Putamen (tissue), 1 donor: ENCODE measurements around the gene NMUR1.

ENCODE experiments used
- DNase-seq: peaks from one replicate; pipeline ENCODE4 v3.0.0-alpha.2; 2016; ENCODE audit warnings: low spot score

Gene NMUR1

GRCh38 chr2:231552752-231553151 is 22.5 kb upstream of the NMUR1 start:
- DNase-seq: no peak

GRCh38 chr2:231549446-231550239 is 19.4 kb upstream of the NMUR1 start:
- no peak for DNase-seq

GRCh38 chr2:231548752-231549151 is 18.5 kb upstream of the NMUR1 start:
- DNase-seq: no peak

DNA sequence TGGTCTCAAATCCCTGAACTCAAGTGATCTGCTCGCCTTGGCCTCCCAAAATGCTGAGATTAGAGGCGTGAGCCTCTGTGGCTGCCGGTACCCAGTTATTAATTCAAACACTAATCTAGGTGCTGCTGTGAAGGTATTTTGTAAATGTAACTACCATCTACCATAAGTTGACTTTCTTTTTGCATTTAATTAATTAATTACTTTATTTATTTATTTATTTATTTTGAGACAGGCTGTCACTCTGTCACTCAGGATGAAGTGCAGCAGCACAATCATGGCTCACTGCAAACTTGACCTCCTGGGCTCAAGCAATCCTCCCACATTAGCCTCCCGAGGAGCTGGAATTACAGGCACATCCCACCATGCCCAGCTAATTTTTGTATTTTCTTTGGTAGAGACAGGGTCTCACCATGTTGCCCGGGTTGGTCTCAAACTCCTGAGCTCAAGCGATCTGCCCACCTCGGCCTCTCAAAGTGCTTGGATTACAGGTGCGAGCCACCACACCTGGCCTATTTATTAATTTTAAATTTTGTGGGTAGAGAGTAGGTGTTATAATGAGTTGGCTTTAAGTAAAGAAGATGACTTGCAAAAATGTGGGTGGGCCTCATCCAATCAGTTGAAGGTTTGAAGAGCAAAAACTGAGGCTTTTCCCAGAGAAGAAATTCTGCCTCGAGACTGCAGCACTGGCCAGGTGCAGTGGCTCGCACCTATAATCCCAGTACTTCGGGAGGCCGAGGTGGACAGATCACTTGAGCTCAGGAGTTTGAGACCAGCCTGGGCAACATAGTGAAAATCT is 17.3 kb upstream of the NMUR1 start:
- no peak for DNase-seq

DNA sequence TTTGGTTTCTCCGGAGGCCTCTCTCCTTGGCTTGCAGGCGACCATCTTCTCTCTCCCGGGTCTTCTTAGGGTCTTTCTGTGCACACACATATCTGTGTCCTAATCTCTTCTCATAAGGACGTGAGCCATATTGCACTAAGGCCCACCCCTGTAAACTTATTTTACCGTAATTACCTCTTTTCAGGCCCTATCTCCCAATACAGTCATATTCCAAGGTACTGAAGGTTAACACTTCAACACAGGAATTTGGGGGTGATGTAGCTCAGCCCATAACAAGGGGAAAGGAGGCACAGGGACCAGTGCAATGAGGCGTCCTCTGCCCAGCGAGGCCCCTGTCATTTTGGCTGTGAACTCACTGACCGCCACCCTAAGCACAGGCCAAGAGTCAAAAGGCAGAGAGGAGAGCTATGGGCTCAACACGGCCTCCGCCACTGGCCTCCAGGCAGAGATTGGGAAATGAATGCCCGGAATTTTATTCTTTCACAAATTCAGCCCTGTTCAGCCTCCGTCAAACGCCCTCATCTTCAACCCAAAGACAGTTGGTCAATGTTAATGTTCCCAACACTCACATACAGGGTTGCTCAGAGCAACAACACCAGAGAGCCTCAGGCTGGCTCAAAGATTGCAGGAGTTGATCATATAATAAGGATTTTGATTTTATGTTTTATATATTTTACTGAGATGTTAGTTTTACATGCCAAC is 15.9 kb upstream of the NMUR1 start:
- no peak for DNase-seq

- no peak for DNase-seq
These were observed 15.1 kb upstream of the NMUR1 start for GRCh38 chr2:231545105-231545902.

DNA sequence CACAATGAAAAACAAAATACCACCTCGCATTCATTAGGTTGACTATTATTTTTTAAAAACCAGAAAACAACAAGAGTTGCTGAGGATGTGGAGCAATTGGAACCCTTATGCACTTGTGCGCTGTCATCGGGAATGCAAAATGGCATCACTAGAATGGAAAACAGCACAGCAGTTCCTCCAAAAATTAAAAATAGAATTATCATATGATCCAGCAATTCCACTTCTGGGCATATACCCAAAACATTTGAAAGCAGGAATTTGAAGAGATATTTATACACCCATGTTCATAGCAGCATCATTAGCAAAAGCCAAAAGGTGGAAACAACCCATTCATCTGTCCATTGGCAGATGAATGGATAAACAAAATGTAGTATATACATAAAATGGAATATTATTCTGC is 11.9 kb upstream of the NMUR1 start:
- DNase-seq: no peak

DNA sequence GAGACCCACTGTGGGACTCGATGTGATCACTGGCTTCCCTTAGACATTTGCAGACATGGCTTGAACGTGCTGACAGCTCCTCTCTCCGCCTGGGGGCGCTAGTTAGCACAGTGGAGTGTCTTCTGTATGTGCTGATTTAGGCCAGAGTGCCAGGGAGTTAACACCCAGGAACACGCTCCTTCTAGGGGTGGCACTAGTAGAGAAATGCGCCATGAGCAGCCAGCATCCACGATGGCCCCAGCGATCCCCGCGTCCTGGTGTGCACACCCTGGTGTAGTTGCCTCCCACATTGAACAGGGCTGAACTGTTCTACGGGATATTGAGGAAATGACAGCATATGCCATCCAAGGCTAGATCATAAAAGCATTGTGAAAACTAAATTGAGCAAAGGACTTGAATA is 11.4 kb upstream of the NMUR1 start:
- DNase-seq: no peak

- DNase-seq: no peak
These were observed 9.7 kb upstream of the NMUR1 start for GRCh38 chr2:231539991-231540390.

DNA sequence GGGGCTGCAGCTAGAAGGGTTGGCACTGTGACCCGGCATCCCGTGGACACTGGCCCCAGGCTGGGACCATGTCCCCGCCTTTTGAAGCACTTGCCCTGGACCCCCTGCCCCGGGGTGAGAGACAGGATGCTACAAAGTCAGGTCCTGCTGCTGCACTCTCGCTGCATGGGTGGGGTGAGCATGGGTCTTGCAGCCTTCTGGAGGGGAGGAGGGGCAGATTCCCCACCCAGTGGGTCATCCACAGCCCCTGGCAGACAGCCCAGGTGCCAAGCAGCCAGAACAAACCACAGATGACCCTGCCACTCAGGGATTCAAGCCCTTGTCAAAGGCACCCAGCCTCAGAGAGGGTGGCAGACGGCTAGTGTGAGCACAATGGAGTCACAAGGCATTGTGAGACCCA is 5.7 kb upstream of the NMUR1 start:
- no peak for DNase-seq

DNA sequence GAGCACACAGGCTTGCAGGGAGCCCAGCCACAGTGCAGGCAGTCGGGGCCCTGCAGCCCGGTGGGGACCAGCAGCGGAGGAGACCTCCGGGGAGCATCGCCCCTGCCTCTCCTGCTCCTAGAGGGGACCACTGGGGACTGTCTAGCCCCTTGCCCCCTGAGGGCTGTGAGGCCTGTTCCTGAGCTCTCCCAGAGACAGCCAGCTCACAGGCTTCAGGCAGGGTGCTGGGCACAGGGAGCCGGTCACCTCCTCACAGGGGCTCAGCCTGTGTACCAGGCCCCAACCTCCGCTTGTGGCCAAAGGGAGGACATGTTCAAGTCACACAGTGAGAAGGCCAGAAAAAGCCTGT is 3.5 kb upstream of the NMUR1 start:
- DNase-seq: no peak

DNA sequence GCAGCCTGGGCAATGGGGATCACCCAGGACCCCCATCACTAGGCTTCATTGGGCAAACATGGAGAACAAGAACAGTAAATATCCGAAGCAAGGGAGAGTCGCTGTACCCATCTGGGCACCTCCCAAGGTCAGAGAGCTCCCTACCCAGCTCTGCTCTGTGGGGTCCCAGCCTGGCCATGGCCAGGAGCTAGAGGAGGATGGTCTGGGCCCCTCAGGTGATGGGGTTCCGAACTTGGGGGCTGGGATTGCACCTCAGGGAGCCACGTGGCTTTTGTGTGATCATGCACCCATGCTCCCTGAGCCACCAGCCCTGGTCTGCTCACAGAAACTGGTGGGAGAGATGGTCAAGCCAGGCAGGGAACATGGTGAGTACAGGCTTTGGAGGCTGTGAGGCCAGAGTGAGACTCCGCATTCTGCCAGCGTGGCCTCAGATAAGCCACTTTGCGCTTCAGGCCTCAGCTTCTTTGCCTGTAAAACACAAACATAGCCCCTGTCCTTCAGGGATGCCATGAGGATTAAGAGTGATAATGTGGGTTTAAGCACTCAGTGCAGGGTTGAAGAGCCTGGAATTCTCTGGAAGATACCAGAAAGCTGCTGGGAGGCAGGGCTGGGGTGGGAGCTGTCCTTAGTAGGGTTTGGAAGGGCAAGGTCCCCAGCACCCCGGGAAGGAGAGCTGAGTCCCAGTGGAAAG is 3.0 kb upstream of the NMUR1 start:
- no peak for DNase-seq

DNA sequence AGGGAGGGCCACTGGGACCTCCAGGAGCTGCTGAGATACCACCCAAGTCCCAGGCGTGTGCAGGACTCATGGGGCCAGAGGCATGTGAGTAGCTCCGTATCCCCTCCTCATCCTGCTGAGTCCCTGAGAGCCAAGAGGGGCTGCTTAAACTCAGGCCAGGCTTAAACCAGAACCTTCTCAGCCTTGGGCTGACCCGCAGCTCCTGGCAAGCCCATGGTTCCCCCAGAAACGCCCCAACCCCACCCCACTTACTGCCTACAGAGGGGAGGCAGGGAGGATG is 2.5 kb upstream of the NMUR1 start:
- no peak for DNase-seq

- DNase-seq: no peak
These were observed 1.9 kb upstream of the NMUR1 start for GRCh38 chr2:231531883-231532755.

- no peak for DNase-seq
These were observed 1.2 kb upstream of the NMUR1 start for GRCh38 chr2:231531466-231531865.

- DNase-seq: no peak
These were observed 1.6 kb downstream of the NMUR1 start for GRCh38 chr2:231528636-231529030.

DNA sequence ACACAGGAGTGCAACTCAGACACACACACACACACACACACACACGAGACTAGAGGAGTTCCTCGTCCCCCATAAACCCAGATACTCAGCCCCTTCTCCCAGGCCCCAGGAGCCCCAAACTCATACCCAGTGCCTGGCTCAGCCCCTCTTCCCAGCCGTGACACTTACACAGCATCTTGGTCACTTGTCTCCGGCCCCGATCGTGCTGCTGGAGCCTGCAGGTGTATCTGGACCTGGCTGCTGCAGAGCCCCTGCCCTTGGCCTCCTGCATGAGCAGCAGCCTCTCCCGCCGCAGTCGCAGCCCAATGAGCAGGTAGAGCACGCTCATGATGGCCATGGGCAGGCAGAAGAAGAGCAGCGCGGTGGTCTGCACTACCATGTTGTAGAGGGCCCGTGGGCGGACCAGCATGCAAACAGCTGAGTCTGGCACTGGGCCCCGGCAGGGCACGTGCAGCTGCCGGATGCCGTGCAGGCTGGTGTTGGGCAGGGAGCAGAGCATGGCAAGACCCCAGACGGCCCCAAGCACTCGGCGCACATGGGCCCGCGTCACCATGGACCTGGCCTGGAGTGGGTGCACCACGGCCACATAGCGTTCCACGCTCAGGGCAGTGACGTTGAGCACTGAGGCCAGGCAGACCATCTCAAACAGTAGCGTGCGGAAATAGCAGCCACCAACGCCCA is 2.1 kb downstream of the NMUR1 start:
- no peak for DNase-seq

DNA sequence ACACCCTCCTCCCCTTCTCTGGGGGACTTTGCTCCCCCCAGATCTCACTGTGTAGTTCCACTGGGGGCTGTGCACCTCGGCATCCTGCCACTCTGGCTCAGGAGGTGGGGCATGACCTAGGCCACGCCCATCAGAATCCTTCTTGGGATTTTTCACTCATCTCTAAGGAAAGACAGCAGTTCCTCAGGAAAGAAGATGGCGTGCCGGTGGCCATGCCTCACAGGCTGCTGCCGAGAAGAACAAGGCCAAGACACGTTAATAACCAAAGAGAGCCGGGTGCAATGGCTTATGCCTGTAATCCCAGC is 3.2 kb downstream of the NMUR1 start:
- no peak for DNase-seq

- DNase-seq: no peak
These were observed 3.7 kb downstream of the NMUR1 start for GRCh38 chr2:231526341-231527090.
